ENCODE data around the gene SLC17A7. TPM values are rescaled to one million over a fixed set of nuclear protein-coding genes. Genes with fewer than 3 reads are reported as not detected.

Gene SLC17A7
- total and polyA plus RNA-seq, 9 of the 15 experiments (the other 6 are each of a cell fraction or from before 2014, with no cell fraction given) = 1.1 to 15.7 (median 2.4) TPM

- TF ChIP-seq POLR2G (IDR thresholded peaks at IDR 0.05; ENCODE audit: low read depth, low read length) (peak; percentile 81), ZBTB12 (CRISPR knock-in tag; IDR thresholded peaks at IDR 0.05) (0 out of 2 replicates have a peak, but pooled peaks have one; percentile 39), ETV5 (CRISPR knock-in tag; IDR thresholded peaks at IDR 0.05; ENCODE audit: low read depth) (peak; percentile 57; the same call in 1 of the 2 replicates), CREM (IDR thresholded peaks at IDR 0.05; ENCODE audit: low read depth) (peak; percentile 85), BCLAF1 (IDR thresholded peaks at IDR 0.05; ENCODE audit: borderline replicate concordance in 1 of 2, control insufficient read depth in 1 of 2, low read depth in 2 of 2, low read length in 1 of 2) (0 out of 4 replicates have a peak, but pooled peaks of 1 of the 2 experiments have one; percentile 36), TAF7 (tag; IDR thresholded peaks at IDR 0.05) (no peak), MLLT1 (IDR thresholded peaks at IDR 0.05) (0 out of 4 replicates have a peak, but pooled peaks of 1 of the 2 experiments have one; percentile 65), JUN (IDR thresholded peaks at IDR 0.05; ENCODE audit: borderline replicate concordance, low read depth, low read length) (0 out of 2 replicates have a peak, but pooled peaks have one; percentile 23), JUN (CRISPR knock-in tag; IDR thresholded peaks at IDR 0.05; ENCODE audit: borderline replicate concordance) (peak; percentile 79; the same call in 1 of the 2 replicates), HLTF (IDR thresholded peaks at IDR 0.05) (peak; percentile 62; the same call in 1 of the 2 replicates)
Observed at GRCh38 chr19:49422407-49423070, 18.8 kb downstream of the SLC17A7 start (continued).
